KMS-11 (cell line): ENCODE data around the gene KIAA1755.

ENCODE experiments used
- H2AFZ ChIP-seq: fragments of 200-600 bp; sonication (generic); 2 replicates; pipeline ENCODE4 v1.6.1; 2016; ENCODE audit warnings: antibody characterized with exemption, mixed run types, low read depth
- H3K27ac ChIP-seq: fragments of 200-600 bp; sonication (generic); 2 replicates; pipeline ENCODE4 v1.6.1; 2016; ENCODE audit warnings: mild to moderate bottlenecking, mixed run types
- H3K27me3 ChIP-seq: fragments of 200-600 bp; sonication (generic); 2 replicates; pipeline ENCODE4 v1.6.1; 2017; ENCODE audit warnings: mild to moderate bottlenecking, low read depth, mixed run types, moderate library complexity; ENCODE audit not compliant: insufficient read depth
- H3K36me3 ChIP-seq: fragments of 200-600 bp; sonication (generic); 2 replicates; pipeline ENCODE4 v1.6.1; 2017; ENCODE audit warnings: mild to moderate bottlenecking, mixed run types; ENCODE audit not compliant: insufficient read depth
- H3K4me1 ChIP-seq: fragments of 200-600 bp; sonication (generic); 2 replicates; pipeline ENCODE4 v1.6.1; 2016; ENCODE audit warnings: mild to moderate bottlenecking, low read depth, mixed run types; ENCODE audit not compliant: poor library complexity, severe bottlenecking
- H3K4me2 ChIP-seq: fragments of 200-600 bp; sonication (generic); 2 replicates; pipeline ENCODE4 v1.7.0; 2016; ENCODE audit warnings: mild to moderate bottlenecking, mixed run types
- H3K4me3 ChIP-seq: fragments of 200-600 bp; sonication (generic); IDR thresholded peaks from 2 replicates; pipeline ENCODE4 v1.6.1; 2017; ENCODE audit warnings: low read depth, low read length, mixed read lengths; ENCODE audit not compliant: insufficient read depth
- H3K79me2 ChIP-seq: fragments of 200-600 bp; sonication (generic); 2 replicates; pipeline ENCODE4 v1.6.1; 2016; ENCODE audit warnings: low read depth, mixed run types; ENCODE audit not compliant: insufficient read depth
- H3K9ac ChIP-seq: fragments of 200-600 bp; sonication (generic); 2 replicates; pipeline ENCODE4 v1.6.1; 2016; ENCODE audit warnings: mild to moderate bottlenecking, mixed run types
- H4K20me1 ChIP-seq: fragments of 200-600 bp; sonication (generic); 2 replicates; pipeline ENCODE4 v1.6.1; 2016; ENCODE audit warnings: mild to moderate bottlenecking, mixed run types; ENCODE audit not compliant: insufficient read depth
- CTCF ChIP-seq: fragments of 200-600 bp; sonication (generic); conservative IDR thresholded peaks from 2 replicates; pipeline ENCODE4 v1.6.1; 2017; ENCODE audit warnings: low read depth, mild to moderate bottlenecking, antibody characterized with exemption, low read length, moderate library complexity, mixed read lengths

Gene KIAA1755

DNA sequence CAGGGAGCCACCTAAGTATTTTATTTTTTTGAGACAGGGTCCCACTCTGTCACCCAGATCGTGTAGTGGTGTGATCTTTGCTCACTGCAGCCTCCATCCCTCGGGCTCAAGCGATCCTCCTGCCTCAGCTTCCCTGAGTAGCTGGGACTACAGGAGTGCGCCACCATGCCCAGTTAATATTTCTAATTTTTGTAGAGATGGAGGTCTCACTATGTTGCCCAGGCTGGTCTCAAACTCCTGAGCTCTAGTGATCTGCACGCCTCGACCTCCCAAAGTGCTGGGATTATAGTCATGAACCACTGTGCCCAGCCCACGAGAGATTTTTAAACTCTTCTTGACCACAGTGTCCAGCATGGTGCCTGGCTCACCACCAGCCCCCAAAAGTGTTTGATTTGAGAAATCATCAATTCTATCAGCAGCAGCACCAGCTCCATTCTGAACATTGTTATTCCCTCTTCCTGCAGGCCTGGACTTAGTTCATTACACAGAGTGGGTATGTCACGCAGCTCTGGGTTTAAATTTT, 93.1 kb downstream of the KIAA1755 start:
- no peak overlapping the region for H3K4me3 ChIP-seq
- H4K20me1 ChIP-seq, result no peaks in the 10 kb centered on the region
- no peak for TF ChIP-seq CTCF
- no peak overlapping the region for H2AFZ ChIP-seq
- no peak overlapping the region for H3K9ac ChIP-seq
- H3K27ac ChIP-seq, result no peak overlapping the region
- no peak overlapping the region for H3K4me2 ChIP-seq
- peaks cover 13% of the 10 kb centered on the region for H3K4me1 ChIP-seq
- no peaks in the 10 kb centered on the region for H3K27me3 ChIP-seq
- H3K79me2 ChIP-seq, result no peaks in the 10 kb centered on the region
- no peaks in the 10 kb centered on the region for H3K36me3 ChIP-seq

GRCh38 chr20:38166703-38167233, 93.8 kb downstream of the KIAA1755 start:
- Histone ChIP-seq H3K27ac (no peak overlapping the region), H3K27me3 (no peaks in the 10 kb centered on the region), H3K9ac (no peak overlapping the region), H4K20me1 (no peaks in the 10 kb centered on the region), H3K4me2 (no peak overlapping the region), H2AFZ (no peak overlapping the region), H3K79me2 (no peaks in the 10 kb centered on the region), H3K4me1 (peaks cover 13% of the 10 kb centered on the region), H3K36me3 (no peaks in the 10 kb centered on the region), H3K4me3 (no peak overlapping the region)
- no peak for TF ChIP-seq CTCF

DNA sequence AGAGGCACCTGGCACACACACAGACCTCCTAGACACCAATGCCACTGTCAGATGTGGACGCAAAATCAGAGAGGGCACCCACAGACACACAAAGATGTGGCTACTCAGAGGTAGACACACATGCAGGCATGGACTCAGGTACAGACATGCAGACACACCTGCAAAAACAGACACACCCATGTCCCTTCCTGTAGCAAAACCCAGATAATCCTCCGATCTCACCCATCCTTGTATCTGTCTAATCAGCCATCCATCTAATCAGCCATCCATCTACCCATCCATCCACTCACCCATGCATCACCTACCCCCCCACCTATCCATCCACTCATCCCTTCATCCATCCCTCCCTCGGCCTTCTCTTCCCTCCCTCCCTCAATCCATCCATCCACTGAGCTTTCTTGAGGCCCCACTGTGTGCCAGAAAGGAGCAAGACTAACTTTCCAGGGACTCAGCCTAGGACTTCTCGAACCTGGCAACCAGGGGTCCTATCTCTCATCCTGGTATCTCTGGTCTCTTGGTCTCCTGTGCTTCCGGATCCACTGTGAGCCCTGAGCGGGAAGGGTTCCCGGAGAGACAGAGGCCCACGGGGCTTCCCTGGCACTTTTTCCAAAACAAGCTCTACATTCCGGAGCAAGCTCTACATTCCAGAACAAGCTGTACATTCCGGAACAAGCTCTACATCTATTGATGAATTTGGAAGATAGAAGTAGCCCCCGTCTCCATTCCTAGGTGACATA, 94.4 kb downstream of the KIAA1755 start:
- no peak overlapping the region for H3K4me2 ChIP-seq
- H3K4me3 ChIP-seq, result no peak overlapping the region
- TF ChIP-seq CTCF, result no peak
- no peak overlapping the region for H3K9ac ChIP-seq
- peaks cover 13% of the 10 kb centered on the region for H3K4me1 ChIP-seq
- no peaks in the 10 kb centered on the region for H3K27me3 ChIP-seq
- H4K20me1 ChIP-seq, result no peaks in the 10 kb centered on the region
- no peaks in the 10 kb centered on the region for H3K79me2 ChIP-seq
- no peaks in the 10 kb centered on the region for H3K36me3 ChIP-seq
- H3K27ac ChIP-seq, result no peak overlapping the region
- H2AFZ ChIP-seq, result no peak overlapping the region

DNA sequence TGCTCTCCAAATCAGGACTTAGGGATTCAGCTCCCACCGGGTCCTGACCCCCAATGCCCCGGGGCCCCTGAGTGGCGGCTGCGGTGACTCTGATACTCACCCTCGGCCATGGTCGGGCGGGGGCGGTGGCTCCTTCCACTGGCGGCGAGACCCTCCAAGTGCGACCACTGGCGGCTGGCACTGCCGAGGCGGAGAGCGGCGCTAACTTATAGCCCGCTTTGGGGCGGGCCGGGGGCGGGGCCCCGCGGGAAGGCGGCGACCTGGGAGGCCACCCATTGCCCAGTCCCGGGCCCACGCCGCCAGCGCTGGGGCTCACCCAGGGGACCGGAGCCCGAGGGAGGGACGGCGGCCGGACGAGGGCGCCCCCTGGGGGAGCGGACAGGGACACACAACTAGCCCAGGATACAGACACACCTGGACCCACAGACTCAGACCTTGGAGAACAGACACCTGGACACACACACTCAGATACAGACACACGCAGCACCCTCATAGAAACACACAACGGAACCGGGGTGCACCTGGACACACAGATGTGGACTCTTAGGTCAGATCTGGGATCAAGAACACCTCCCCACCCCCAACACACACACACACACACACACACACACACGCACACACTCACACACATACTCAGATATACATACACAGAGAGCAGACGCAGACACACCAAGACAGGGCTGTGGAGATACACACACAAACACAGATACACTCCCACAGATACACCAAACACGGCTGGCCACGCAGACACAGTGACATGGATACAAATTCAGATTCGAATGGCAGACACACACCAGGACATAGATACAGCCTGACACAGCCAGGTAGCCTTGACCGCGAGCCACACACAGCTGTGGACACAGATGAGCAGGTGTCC, 95.2 kb downstream of the KIAA1755 start, which contains the start of gene TGM2:
Gene TGM2 (minus strand): TSS at position 182 of the 877 bp plus-strand sequence. CDS start 72 bp downstream, at position 110.
- H3K4me1 ChIP-seq, result peaks cover 9% of the 10 kb centered on the region
- TF ChIP-seq CTCF, result peak; percentile 70
- H2AFZ ChIP-seq, result no peak within 1 kb of the TSS
- H3K79me2 ChIP-seq, result no peaks in the 10 kb centered on the region
- no peak within 1 kb of the TSS for H3K27ac ChIP-seq
- no peak within 1 kb of the TSS for H3K4me2 ChIP-seq
- H4K20me1 ChIP-seq, result no peaks in the 10 kb centered on the region
- H3K36me3 ChIP-seq, result no peaks in the 10 kb centered on the region
- no peak within 1 kb of the TSS for H3K9ac ChIP-seq
- H3K4me3 ChIP-seq, result no peak within 1 kb of the TSS
- H3K27me3 ChIP-seq, result no peaks in the 10 kb centered on the region
